Chondrocyte (in vitro differentiated cells): ENCODE data around the gene ARHGDIG. TPM values are rescaled to one million over a fixed set of nuclear protein-coding genes. Genes with fewer than 3 reads are reported as not detected.
A peak's percentile ranks its signal among the peaks of the same experiment; 100 is the strongest.

Source experiments
- DNase-seq: peaks from one replicate; pipeline ENCODE4 v3.0.0; 2021; ENCODE audit warnings: mixed read lengths, low spot score
- H3K27ac Mint-ChIP-seq: one replicate; pipeline ENCODE4 v1.8.0; 2021; ENCODE audit warnings: mild to moderate bottlenecking, moderate library complexity, mixed read lengths; ENCODE audit not compliant: unreplicated experiment
- H3K27me3 Mint-ChIP-seq: 2 replicates; pipeline ENCODE4 v1.8.0; 2021; ENCODE audit warnings: low read depth, mixed read lengths
- H3K36me3 Mint-ChIP-seq: 2 replicates; pipeline ENCODE4 v1.8.0; 2021; ENCODE audit warnings: low read depth, mixed read lengths
- H3K4me1 Mint-ChIP-seq: 2 replicates; pipeline ENCODE4 v1.8.0; 2021; ENCODE audit warnings: low read depth, mild to moderate bottlenecking, mixed read lengths
- H3K4me3 Mint-ChIP-seq: one replicate; pipeline ENCODE4 v1.8.0; 2021; ENCODE audit warnings: mild to moderate bottlenecking, moderate library complexity, mixed read lengths; ENCODE audit not compliant: unreplicated experiment
- H3K9me3 Mint-ChIP-seq: 2 replicates; pipeline ENCODE4 v1.8.0; 2021; ENCODE audit warnings: low read depth, mixed read lengths
- CTCF ChIP-seq: fragments of 200-600 bp; sonication (generic); IDR thresholded peaks from 2 replicates; pipeline ENCODE4 v1.5.0; 2021; ENCODE audit warnings: antibody characterized with exemption, mild to moderate bottlenecking, moderate library complexity
- total RNA-seq: library from RNA; stranded (reverse); gene quantifications from 3 replicates; pipeline ENCODE4 v1.2.1, GENCODE V29; 2021

ARHGDIG gene
- total RNA-seq, 1 donor from 2014 or later = 4.0 TPM

- peak overlapping the region; percentile 70 for H3K4me3 Mint-ChIP-seq
- H3K27ac Mint-ChIP-seq = no peak overlapping the region
- DNase-seq = no peak
- H3K9me3 Mint-ChIP-seq = no peaks in the 10 kb centered on the region
- no peak for TF ChIP-seq CTCF
- H3K27me3 Mint-ChIP-seq = no peaks in the 10 kb centered on the region
- H3K36me3 Mint-ChIP-seq = no peaks in the 10 kb centered on the region
- H3K4me1 Mint-ChIP-seq = peaks cover 5% of the 10 kb centered on the region
Measured at GRCh38 chr16:276426-277077, 3.8 kb upstream of the ARHGDIG start.

- peaks cover 5% of the 10 kb centered on the region for H3K4me1 Mint-ChIP-seq
- no peak overlapping the region for H3K4me3 Mint-ChIP-seq
- no peaks in the 10 kb centered on the region for H3K36me3 Mint-ChIP-seq
- H3K27ac Mint-ChIP-seq = no peak overlapping the region
- no peak for DNase-seq
- H3K9me3 Mint-ChIP-seq = no peaks in the 10 kb centered on the region
- TF ChIP-seq CTCF = no peak
- H3K27me3 Mint-ChIP-seq = no peaks in the 10 kb centered on the region
Measured at GRCh38 chr16:278863-279366, 1.5 kb upstream of the ARHGDIG start.

GRCh38 chr16:279531-279930 lies 860 bp upstream of the ARHGDIG start:
- Mint-ChIP-seq H3K9me3 (no peaks in the 10 kb centered on the region), H3K36me3 (no peaks in the 10 kb centered on the region), H3K27ac (no peak overlapping the region), H3K27me3 (no peaks in the 10 kb centered on the region), H3K4me1 (peaks cover 5% of the 10 kb centered on the region), H3K4me3 (peak overlapping the region; percentile 23)
- no peak for DNase-seq
- TF ChIP-seq CTCF = no peak

- no peak for DNase-seq
- peaks cover 4% of the 10 kb centered on the region for H3K4me1 Mint-ChIP-seq
- no peaks in the 10 kb centered on the region for H3K36me3 Mint-ChIP-seq
- no peaks in the 10 kb centered on the region for H3K27me3 Mint-ChIP-seq
- H3K27ac Mint-ChIP-seq = no peak overlapping the region
- TF ChIP-seq CTCF = no peak
- H3K9me3 Mint-ChIP-seq = no peaks in the 10 kb centered on the region
- no peak overlapping the region for H3K4me3 Mint-ChIP-seq
Measured at GRCh38 chr16:280005-280460, 358 bp upstream of the ARHGDIG start.

GRCh38 chr16:280991-281659 lies 734 bp downstream of the ARHGDIG start:
- TF ChIP-seq CTCF = no peak
- H3K4me3 Mint-ChIP-seq = peak overlapping the region; percentile 50
- H3K9me3 Mint-ChIP-seq = no peaks in the 10 kb centered on the region
- peaks cover 2% of the 10 kb centered on the region for H3K4me1 Mint-ChIP-seq
- no peaks in the 10 kb centered on the region for H3K36me3 Mint-ChIP-seq
- no peaks in the 10 kb centered on the region for H3K27me3 Mint-ChIP-seq
- no peak for DNase-seq
- no peak overlapping the region for H3K27ac Mint-ChIP-seq
